Measurements from ENCODE around the gene BAG1. TPM values are rescaled to one million over a fixed set of nuclear protein-coding genes. Genes with fewer than 3 reads are reported as not detected.

Gene BAG1
- polyA plus RNA-seq (ENCODE audit: insufficient read length in 4 of 4): 10 to 100 TPM; 71.3 to 88.5 (median 76.2) TPM

DNA sequence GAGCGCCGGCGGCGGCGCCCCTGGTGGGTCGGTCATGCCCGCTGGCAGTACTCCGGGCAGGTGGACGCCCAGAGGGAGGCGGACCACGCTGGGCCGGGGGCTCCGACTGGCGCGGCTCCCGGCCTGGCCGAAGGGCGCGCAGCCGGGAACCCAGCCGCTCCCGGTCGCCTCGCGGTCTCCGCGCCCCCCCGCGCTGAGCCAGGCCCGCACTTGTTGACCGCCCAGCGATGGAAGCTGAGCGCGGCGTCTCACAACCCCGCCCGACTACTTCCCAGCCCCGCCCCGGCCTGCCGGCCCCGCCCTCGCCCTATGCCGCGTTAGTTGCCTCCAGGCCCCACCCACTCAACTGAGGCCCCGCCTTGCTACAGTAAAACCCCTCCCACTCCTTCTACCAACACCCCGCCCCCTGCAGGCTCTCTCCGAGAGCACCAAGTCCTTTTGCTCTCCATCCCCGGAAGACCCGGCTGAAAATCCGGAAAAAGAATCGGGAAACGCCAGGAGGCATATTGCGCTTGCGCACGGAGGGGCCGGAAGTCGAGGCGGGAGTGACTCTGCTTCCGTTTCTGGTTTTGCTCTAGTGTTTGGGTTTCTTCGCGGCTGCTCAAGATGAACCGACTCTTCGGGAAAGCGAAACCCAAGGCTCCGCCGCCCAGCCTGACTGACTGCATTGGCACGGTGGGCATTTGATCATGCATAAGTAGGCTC lies at the start of gene BAG1, which contains the start of gene CHMP5:
Gene BAG1 (minus strand): TSS at position 236 of the 705 bp plus-strand sequence.
Gene CHMP5 (plus strand): TSS at position 577 of the 705 bp plus-strand sequence. CDS start 30 bp downstream, at position 607.
- peak; percentile 91 to 99 (median 98) for DNase-seq (ENCODE audit: low read depth in 4 of 4, low spot score in 2 of 4)

- DNase-seq (ENCODE audit: low read depth in 4 of 4, low spot score in 2 of 4): no peak
These were observed 47.4 kb upstream of the BAG1 start for GRCh38 chr9:33311953-33312352.

DNA sequence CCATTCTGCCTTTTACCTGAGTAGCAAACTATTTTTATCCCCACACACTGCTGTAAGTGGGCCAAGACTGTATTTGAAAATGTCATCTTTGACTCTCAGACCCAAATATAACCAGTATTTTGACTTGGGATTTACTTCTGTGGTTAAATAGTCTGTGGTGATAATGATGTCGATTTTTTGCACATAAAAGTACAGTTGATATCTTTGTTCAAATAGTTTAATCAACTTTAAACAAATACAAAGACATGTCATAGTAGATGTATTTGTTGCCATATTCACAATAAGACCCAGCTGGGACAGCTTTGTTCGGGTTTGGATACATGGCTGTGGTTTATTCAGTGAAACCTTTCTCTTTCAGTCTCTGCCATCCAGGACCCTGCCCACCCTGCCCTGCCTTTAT lies 46.2 kb upstream of the BAG1 start:
- no peak for DNase-seq (ENCODE audit: low read depth in 4 of 4, low spot score in 2 of 4)

- DNase-seq (ENCODE audit: low read depth in 4 of 4, low spot score in 2 of 4): no peak
These were observed 45.4 kb upstream of the BAG1 start for GRCh38 chr9:33309903-33310302.

DNA sequence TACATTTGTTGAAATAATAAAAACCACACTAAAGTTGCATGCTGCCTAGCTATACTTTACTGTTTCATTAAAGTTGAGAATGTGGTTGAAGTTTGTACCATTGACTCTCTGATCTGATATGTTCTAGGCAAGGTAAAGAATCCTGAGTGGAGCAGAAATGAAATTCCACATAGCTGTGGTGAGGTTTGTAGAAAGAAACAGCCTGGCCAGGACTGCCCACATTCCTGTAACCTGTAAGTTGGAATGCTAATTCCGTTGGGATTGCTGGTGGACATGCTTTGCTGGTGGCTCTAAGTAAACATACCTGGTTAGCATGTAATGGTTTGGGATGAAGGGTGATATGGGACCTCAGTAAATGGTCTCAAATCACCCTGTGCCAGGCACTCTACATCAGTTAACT lies 42.6 kb upstream of the BAG1 start:
- DNase-seq (ENCODE audit: low read depth in 4 of 4, low spot score in 2 of 4): no peak

DNA sequence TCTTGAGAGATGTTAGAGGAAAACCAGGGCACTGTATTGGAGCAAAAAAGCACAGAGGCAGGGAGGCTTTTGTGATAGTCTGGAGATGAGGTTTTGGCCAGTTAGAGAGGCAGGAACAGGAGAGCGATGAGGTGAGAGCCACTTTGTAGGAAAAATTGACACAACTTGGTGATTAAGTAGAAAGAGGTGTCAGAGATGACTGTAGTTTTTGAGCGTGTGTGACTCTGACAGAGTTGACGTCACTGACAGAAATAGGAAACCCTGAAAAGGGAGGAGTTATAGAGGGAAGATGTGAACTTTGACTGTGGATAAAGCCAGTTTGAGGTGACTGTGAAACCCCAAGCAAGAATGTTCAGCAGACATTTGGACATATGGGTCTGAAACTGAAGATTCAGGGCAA lies 41.5 kb upstream of the BAG1 start:
- no peak for DNase-seq (ENCODE audit: low read depth in 4 of 4, low spot score in 2 of 4)

DNA sequence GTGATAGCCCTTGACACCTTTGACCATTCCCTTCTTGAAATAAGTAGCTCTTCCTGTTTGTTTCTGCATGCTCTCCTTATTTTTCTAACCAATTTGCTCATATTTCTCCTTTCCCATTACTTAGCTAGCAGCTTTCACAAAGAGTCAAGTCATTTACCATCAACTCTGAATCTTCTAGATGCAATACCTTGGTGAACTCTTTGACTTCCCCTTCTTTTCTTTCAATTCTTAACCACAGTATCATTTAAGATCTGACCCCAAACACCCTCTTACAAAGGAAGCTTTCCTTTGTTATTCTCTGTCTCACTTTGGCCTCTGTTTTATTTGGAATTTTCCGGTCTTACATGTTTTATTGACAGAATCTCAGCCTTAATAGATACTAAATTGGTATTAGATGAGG lies 39.9 kb upstream of the BAG1 start:
- no peak for DNase-seq (ENCODE audit: low read depth in 4 of 4, low spot score in 2 of 4)

DNA sequence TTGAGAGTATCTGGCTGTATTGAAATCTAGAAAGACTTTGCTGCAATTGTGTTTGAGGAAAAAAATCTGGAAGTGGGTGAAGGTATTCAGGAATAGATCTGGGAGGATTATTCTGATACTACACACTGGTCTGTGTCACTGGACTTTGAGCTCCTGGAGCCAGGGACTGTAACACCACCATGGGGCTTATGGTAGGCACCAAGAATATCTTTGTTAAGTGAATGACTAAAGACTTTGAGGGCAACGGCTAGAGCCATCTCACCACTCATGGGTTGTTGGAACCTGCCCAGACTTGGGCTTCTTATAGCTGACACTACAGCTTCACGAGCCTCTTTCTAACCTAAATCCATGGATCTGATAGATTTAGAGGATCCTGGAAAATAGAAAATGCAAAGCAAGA lies 36.0 kb upstream of the BAG1 start:
- no peak for DNase-seq (ENCODE audit: low read depth in 4 of 4, low spot score in 2 of 4)

GRCh38 chr9:33297432-33297831 lies 32.9 kb upstream of the BAG1 start:
- no peak for DNase-seq (ENCODE audit: low read depth in 4 of 4, low spot score in 2 of 4)

DNA sequence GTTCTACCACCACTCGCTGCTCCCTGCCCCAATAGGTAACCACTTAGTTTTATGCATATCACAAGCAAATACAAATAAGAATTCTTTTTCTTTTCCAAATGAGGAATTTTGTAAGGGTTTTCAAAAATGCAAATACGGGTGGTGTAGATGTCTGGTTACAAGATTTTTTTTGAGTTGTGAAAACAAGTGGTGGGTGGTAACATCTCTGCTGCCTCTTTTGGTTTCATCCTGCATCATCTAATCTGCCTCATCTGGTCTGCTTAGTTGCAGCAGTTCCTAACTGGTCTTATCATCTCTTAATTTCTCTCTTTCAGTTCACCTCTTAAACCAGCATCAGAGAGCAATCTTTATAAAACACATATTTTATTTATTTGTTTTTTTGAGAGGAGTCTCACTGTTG lies 31.1 kb upstream of the BAG1 start:
- DNase-seq (ENCODE audit: low read depth in 4 of 4, low spot score in 2 of 4): no peak

DNA sequence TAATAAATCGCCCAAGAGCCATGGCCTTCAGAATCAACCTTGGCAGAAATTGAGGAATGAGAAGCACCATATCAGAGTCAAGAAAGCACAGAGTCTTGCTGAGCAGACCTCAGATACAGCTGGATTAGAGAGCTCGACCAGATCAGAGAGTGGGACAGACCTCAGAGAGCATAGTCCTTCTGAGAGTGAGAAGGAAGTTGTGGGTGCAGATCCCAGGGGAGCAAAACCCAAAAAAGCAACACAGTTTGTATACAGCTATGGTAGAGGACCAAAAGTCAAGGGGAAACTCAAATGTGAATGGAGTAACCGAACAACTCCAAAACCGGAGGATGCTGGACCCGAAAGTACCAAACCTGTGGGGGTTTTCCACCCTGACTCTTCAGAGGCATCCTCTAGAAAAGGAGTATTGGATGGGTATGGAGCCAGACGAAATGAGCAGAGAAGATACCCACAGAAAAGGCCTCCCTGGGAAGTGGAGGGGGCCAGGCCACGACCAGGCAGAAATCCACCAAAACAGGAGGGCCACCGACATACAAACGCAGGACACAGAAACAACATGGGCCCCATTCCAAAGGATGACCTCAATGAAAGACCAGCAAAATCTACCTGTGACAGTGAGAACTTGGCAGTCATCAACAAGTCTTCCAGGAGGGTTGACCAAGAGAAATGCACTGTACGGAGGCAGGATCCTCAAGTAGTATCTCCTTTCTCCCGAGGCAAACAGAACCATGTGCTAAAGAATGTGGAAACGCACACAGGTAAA lies 30.3 kb upstream of the BAG1 start:
- DNase-seq (ENCODE audit: low read depth in 4 of 4, low spot score in 2 of 4): no peak

- DNase-seq (ENCODE audit: low read depth in 4 of 4, low spot score in 2 of 4): no peak
These were observed 29.3 kb upstream of the BAG1 start for GRCh38 chr9:33293782-33294181.

DNA sequence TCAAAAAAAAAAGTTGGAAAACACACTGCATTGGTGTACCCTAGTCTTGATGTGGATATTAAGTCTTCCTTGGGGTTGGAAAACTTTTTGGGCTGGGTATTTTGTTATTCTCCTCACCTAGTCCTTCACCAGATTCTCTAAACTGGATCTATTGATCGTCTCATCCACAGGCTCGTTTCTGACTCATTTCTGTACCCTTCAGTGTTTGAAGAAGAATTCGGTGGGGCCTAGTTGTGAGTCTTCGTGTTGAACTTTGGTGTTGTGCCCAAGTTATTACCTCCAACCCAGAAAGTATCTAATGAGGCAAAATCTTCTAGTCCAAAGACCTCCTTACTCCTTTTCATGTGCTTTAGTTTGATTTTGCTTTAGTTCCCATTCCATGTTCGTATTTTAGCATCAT lies 27.4 kb upstream of the BAG1 start:
- no peak for DNase-seq (ENCODE audit: low read depth in 4 of 4, low spot score in 2 of 4)

GRCh38 chr9:33291031-33291397 lies 26.5 kb upstream of the BAG1 start:
- peak in 1 of 4 donors; percentile 12 for DNase-seq (ENCODE audit: low read depth in 4 of 4, low spot score in 2 of 4)

GRCh38 chr9:33290247-33291030 lies 25.9 kb upstream of the BAG1 start, which contains the start of gene NFX1:
Gene NFX1, plus strand, starts transcription at chr9:33290516. Its CDS starts 57 bp downstream, at chr9:33290573.
- peak; percentile 95 to 98 (median 96) for DNase-seq (ENCODE audit: low read depth in 4 of 4, low spot score in 2 of 4)

GRCh38 chr9:33289936-33290246 lies 25.4 kb upstream of the BAG1 start:
- DNase-seq (ENCODE audit: low read depth in 4 of 4, low spot score in 2 of 4): no peak

GRCh38 chr9:33289496-33289895 lies 25.0 kb upstream of the BAG1 start:
- no peak for DNase-seq (ENCODE audit: low read depth in 4 of 4, low spot score in 2 of 4)

DNA sequence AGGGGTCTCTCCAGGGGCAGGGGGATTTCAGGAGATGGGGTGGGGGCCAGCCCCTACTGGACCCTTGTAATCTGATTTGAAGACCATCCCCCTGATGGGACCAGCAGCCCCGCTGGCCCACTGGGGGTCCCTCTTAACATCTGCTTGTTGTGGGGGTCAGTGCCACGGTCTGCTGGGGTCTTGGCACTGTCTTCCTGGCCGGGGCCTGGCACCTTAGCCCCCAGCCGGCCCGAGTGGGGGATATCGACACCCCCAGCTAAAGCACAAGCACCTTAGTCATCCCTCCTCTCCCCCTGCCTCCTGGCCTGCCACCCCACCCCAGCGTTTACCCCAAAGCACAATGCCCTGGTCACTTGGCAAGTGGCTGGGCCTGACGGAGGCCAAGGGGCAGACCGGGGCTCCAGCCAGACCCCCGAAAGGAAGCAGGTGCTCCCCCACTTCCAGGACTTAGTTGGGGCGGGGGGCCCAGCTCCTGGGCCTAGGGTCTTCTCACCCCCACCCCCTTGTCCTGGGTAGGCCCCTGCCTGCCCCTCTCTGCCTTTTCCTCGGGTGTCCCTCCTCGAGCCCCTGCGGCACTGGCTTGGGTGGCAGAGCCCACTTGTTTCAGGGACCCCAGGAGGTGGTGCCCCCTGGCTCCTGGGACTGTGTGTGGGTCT lies 24.4 kb upstream of the BAG1 start:
- no peak for DNase-seq (ENCODE audit: low read depth in 4 of 4, low spot score in 2 of 4)

DNA sequence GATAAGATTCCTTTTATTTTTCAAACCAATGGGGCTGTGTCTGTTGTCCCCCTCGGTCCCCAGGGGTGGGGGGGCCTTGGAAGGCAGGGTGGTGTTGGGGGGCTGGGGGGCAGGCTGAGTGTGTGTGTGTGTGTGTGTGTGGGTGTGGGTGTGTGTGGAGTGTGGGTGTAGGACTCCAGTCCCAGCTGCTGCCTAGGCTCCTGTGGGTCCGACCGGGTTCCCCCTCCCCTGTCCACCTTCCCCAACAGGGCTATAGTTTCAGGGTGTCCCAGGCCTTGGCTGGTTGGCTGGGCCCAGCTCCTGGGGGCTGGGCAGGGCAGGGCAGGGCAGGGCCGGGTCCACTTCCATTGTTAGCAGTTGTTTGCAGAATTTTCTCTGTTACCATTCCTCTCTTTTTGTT lies 23.7 kb upstream of the BAG1 start:
- DNase-seq (ENCODE audit: low read depth in 4 of 4, low spot score in 2 of 4): no peak

DNA sequence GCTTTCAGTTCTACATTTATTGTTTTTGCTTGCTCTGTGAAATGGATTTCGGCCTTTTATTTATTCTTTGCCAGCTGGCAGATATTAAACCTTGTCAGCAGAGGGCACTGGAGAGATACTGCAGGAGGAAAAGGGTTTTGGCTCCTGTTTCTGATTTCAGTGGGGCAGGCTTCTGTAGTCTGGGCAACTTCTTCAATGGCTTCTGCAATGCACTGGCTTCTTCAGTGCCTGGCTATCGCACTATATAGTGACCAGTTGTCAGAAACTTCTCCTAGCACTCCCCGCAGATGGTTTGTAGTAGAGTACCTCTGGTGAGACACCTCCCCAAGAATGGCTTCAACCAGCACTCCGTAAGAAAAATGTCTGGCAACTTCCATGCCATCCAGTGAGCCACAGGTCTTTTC lies 22.6 kb upstream of the BAG1 start:
- peak in 1 of 4 donors; percentile 25 for DNase-seq (ENCODE audit: low read depth in 4 of 4, low spot score in 2 of 4)

DNA sequence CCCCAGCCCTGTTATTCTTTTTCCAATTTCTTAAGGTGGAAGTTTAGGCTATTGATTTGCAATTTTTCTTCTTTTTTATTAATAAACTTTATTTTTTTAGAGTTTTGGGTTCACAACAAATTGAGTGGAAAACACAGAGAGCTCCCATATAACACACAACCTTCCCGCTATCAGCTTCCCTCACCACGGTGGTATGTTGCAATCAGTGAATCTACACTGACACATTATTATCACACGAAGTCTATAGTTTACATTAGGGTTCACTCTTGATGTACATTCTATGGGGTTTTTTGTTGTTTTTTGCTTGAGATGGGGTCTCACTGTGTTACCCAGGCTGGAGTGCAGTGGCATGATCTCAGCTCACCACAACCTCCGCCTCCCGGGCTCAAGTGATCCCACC lies 21.0 kb upstream of the BAG1 start:
- DNase-seq (ENCODE audit: low read depth in 4 of 4, low spot score in 2 of 4): no peak

Data from left renal cortex interstitium (tissue), 4 donors.